Ovary (tissue), 3 donors: ENCODE measurements around the gene TSPAN6.

Experiments
- CTCF ChIP-seq, 3 donors: fragments of 450-650 bp in 2 of 3; fragments of 200-600 bp in 1 of 3; IDR thresholded peaks; one replicate each; pipeline versions ENCODE4 v1.5.1 to v1.8.0; 2016 to 2022; ENCODE audit warnings: antibody characterized with exemption in 3 of 3, mild to moderate bottlenecking in 1 of 3
- EP300 ChIP-seq: sonication (generic); formaldehyde crosslinking; IDR thresholded peaks from one replicate; pipeline ENCODE4 v1.6.1; 2017; ENCODE audit warnings: antibody characterized with exemption
- POLR2A ChIP-seq: fragments of 450-650 bp; IDR thresholded peaks from one replicate; pipeline ENCODE4 v1.6.1; 2017; ENCODE audit warnings: antibody characterized with exemption, mild to moderate bottlenecking, moderate library complexity
- donor health status: DM: no; HTN: no; CAD: no.

DNA sequence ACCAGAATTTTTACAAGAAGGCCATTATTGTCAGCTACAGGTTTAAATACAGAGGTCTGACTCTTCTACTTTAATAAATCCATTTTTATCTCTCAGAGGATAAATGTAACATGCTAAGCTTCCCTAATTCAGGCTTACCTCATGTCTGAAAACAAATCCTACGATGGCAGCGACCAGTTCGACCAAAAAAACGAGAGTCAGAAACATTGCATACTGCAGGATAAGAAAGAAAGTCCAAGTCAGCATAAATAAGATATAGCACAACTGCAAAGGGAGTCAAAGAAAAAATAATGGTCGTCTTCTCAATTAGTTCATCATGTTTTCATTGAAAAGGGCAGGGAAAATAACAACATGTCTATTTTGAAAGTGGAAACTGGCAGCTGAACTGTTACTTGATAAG lies 1.6 kb downstream of the TSPAN6 start:
- TF ChIP-seq CTCF (IDR thresholded peaks at IDR 0.05) (no peak), POLR2A (no peak), EP300 (no peak)
